ENCODE measurements around the gene FJX1.

DNA sequence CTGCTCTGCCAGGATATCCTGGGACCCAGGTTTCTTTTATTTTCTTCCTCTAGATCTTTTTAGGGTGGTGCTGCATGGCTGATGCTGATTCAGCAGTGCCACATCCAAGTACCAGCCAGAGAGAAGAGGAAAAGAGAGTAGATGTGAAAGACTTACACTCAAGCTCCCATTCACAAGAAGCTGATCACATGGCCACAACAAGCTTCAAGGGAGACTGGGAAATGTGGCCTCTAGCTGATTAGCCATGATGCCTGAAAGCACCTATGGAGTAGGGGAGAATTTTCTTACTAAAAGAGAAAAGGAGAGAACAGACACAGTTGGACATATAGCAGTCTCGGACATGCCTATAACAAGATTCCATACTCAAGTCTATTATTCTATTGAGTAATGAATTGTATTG is 34.4 kb upstream of the FJX1 start:
- no peak for TF ChIP-seq EZH2 (IDR thresholded peaks at IDR 0.05; ENCODE audit: borderline replicate concordance, low read length)
- TF ChIP-seq, protein P1, sequence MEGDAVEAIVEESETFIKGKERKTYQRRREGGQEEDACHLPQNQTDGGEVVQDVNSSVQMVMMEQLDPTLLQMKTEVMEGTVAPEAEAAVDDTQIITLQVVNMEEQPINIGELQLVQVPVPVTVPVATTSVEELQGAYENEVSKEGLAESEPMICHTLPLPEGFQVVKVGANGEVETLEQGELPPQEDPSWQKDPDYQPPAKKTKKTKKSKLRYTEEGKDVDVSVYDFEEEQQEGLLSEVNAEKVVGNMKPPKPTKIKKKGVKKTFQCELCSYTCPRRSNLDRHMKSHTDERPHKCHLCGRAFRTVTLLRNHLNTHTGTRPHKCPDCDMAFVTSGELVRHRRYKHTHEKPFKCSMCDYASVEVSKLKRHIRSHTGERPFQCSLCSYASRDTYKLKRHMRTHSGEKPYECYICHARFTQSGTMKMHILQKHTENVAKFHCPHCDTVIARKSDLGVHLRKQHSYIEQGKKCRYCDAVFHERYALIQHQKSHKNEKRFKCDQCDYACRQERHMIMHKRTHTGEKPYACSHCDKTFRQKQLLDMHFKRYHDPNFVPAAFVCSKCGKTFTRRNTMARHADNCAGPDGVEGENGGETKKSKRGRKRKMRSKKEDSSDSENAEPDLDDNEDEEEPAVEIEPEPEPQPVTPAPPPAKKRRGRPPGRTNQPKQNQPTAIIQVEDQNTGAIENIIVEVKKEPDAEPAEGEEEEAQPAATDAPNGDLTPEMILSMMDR (IDR thresholded peaks at IDR 0.05; ENCODE audit: low read length), result no peak
